HepG2 (cell line): ENCODE data around the gene CCDC126. TPM values are rescaled to one million over a fixed set of nuclear protein-coding genes. Genes with fewer than 3 reads are reported as not detected.
A peak's percentile ranks its signal among the peaks of the same experiment; 100 is the strongest.

ENCODE experiments used
- ATM ChIP-seq: fragments of 450-650 bp; IDR thresholded peaks from 2 replicates; pipeline ENCODE4 v1.7.1; 2017; ENCODE audit warnings: mild to moderate bottlenecking, borderline replicate concordance
- BHLHE40 ChIP-seq: IDR thresholded peaks from 2 replicates; pipeline ENCODE4 v1.6.1; 2011; ENCODE audit warnings: low read length, improper control_type of control experiment
- ETS1 ChIP-seq: sonication (generic); formaldehyde crosslinking; IDR thresholded peaks from 2 replicates; pipeline ENCODE4 v1.4.0; 2020; ENCODE audit warnings: missing genetic modification reagents
- FOXM1 ChIP-seq: sonication (generic); formaldehyde crosslinking; IDR thresholded peaks from 2 replicates; pipeline ENCODE4 v1.5.0; 2020; ENCODE audit warnings: missing genetic modification reagents
- KDM5A ChIP-seq: fragments of 200-600 bp; sonication (generic); IDR thresholded peaks from 2 replicates; pipeline ENCODE4 v1.7.0; 2018; ENCODE audit warnings: antibody characterized with exemption, mild to moderate bottlenecking, low read length, borderline replicate concordance
- MNT ChIP-seq: fragments of 450-650 bp; IDR thresholded peaks from 2 replicates; pipeline ENCODE4 v1.6.1; 2016
- PATZ1 ChIP-seq: sonication (generic); formaldehyde crosslinking; IDR thresholded peaks from 2 replicates; pipeline ENCODE4 v1.4.0; 2020; ENCODE audit warnings: missing genetic modification reagents
- RARG ChIP-seq: sonication (generic); formaldehyde crosslinking; IDR thresholded peaks from 2 replicates; pipeline ENCODE4 v1.4.0; 2020; ENCODE audit warnings: low read depth, mild to moderate bottlenecking, missing genetic modification reagents
- SALL2 ChIP-seq: sonication (generic); formaldehyde crosslinking; IDR thresholded peaks from 2 replicates; pipeline ENCODE4 v1.8.1; 2023; ENCODE audit warnings: mild to moderate bottlenecking, missing genetic modification reagents, inconsistent platforms
- SRSF9 ChIP-seq: fragments of 200-400 bp; formaldehyde crosslinking; IDR thresholded peaks from 2 replicates; pipeline ENCODE4 v1.6.1; 2018; ENCODE audit warnings: borderline replicate concordance, mild to moderate bottlenecking, low read depth, low read length; ENCODE audit not compliant: insufficient read depth, poor library complexity, severe bottlenecking
- TBX2 ChIP-seq: sonication (generic); formaldehyde crosslinking; IDR thresholded peaks from 2 replicates; pipeline ENCODE4 v1.5.0; 2020; ENCODE audit warnings: missing genetic modification reagents, mild to moderate bottlenecking, borderline replicate concordance
- TBX3 ChIP-seq: fragments of 450-650 bp; IDR thresholded peaks from 2 replicates; pipeline ENCODE4 v1.6.1; 2017; ENCODE audit warnings: antibody characterized with exemption, mild to moderate bottlenecking, inconsistent platforms, borderline replicate concordance
- ZNF230 ChIP-seq: sonication (generic); formaldehyde crosslinking; IDR thresholded peaks from 2 replicates; pipeline ENCODE4 v1.4.0; 2020; ENCODE audit warnings: mild to moderate bottlenecking, missing genetic modification reagents
- ZNF281 ChIP-seq: sonication (generic); formaldehyde crosslinking; IDR thresholded peaks from 2 replicates; pipeline ENCODE4 v1.4.0; 2020; ENCODE audit warnings: missing genetic modification reagents, borderline replicate concordance
- ZNF432 ChIP-seq: sonication (generic); formaldehyde crosslinking; IDR thresholded peaks from 2 replicates; pipeline ENCODE4 v1.5.0; 2020; ENCODE audit warnings: missing genetic modification reagents, mild to moderate bottlenecking, borderline replicate concordance
- ZNF460 ChIP-seq: sonication (generic); formaldehyde crosslinking; IDR thresholded peaks from 2 replicates; pipeline ENCODE4 v1.5.1; 2020; ENCODE audit warnings: missing genetic modification reagents, mild to moderate bottlenecking, borderline replicate concordance
- ZNF512 ChIP-seq: sonication (generic); formaldehyde crosslinking; IDR thresholded peaks from 2 replicates; pipeline ENCODE4 v1.4.0; 2020; ENCODE audit warnings: mild to moderate bottlenecking, missing genetic modification reagents
- ZNF577 ChIP-seq: sonication (generic); formaldehyde crosslinking; IDR thresholded peaks from 2 replicates; pipeline ENCODE4 v1.4.0; 2020; ENCODE audit warnings: mild to moderate bottlenecking, low read depth, missing genetic modification reagents, borderline replicate concordance
- ZNF619 ChIP-seq: sonication (generic); formaldehyde crosslinking; IDR thresholded peaks from 2 replicates; pipeline ENCODE4 v1.4.0; 2020; ENCODE audit warnings: mild to moderate bottlenecking, missing genetic modification reagents
- ZNF766 ChIP-seq: sonication (generic); formaldehyde crosslinking; IDR thresholded peaks from 2 replicates; pipeline ENCODE4 v1.5.0; 2020; ENCODE audit warnings: missing genetic modification reagents, borderline replicate concordance
- ZSCAN25 ChIP-seq: sonication (generic); formaldehyde crosslinking; IDR thresholded peaks from 2 replicates; pipeline ENCODE4 v1.8.0; 2022; ENCODE audit warnings: mild to moderate bottlenecking, missing genetic modification reagents
- polyA plus RNA-seq, 8 experiments: library from polyadenylated mRNA; depleted of rRNA in 3 of 8; stranded (reverse) in 7 of 8; unstranded in 1 of 8; fragments of >200 nt; fragmentation: Illumina TruSeq in 4 of 8; extraction: Trizol in 4 of 8; gene quantifications; 2 replicates each; pipeline versions ENCODE4 v1.2.1 to v1.2.3, GENCODE V29; 2011 to 2016; ENCODE audit warnings: low read depth in 4 of 8, missing spikeins in 1 of 8, mixed read lengths in 1 of 8; ENCODE audit not compliant: insufficient read depth in 1 of 8
- total RNA-seq, 5 experiments: library from RNA; depleted of rRNA; stranded (reverse); fragments of >200 nt; fragmentation: Illumina TruSeq; extraction: Trizol; gene quantifications; 2 replicates each; pipeline ENCODE4 v1.2.3, GENCODE V29; 2016; ENCODE audit warnings: low read depth in 1 of 5

CCDC126 gene
- total and polyA plus RNA-seq, 2 of the 13 experiments (the other 11 are each of a cell fraction or from before 2014, with no cell fraction given), result 3.5 to 9.3 TPM

- no peak for TF ChIP-seq ZNF512 (CRISPR knock-in tag)
- TF ChIP-seq PATZ1, result peak; percentile 44; the same call in 1 of the 2 replicates
- no peak for TF ChIP-seq RARG (CRISPR knock-in tag)
- no peak for TF ChIP-seq ZNF577 (CRISPR knock-in tag)
- no peak for TF ChIP-seq FOXM1 (CRISPR knock-in tag)
- TF ChIP-seq ZNF619, result no peak
- no peak for TF ChIP-seq SALL2 (CRISPR knock-in tag)
- no peak for TF ChIP-seq BHLHE40
- peak; percentile 82 for TF ChIP-seq TBX3
- TF ChIP-seq ETS1 (CRISPR knock-in tag), result no peak
- TF ChIP-seq KDM5A, result no peak
- TF ChIP-seq TBX2 (CRISPR knock-in tag), result peak; percentile 90
- TF ChIP-seq ZNF460 (CRISPR knock-in tag), result no peak
- no peak for TF ChIP-seq ZNF281 (CRISPR knock-in tag)
- TF ChIP-seq ZSCAN25 (CRISPR knock-in tag), result peak; percentile 82
- TF ChIP-seq ZNF432 (CRISPR knock-in tag), result no peak
- TF ChIP-seq SRSF9, result no peak
- no peak for TF ChIP-seq MNT
- no peak for TF ChIP-seq ATM
- TF ChIP-seq ZNF230 (CRISPR knock-in tag), result no peak
- TF ChIP-seq ZNF766 (CRISPR knock-in tag), result no peak
Measured at GRCh38 chr7:23628370-23628769, 31.2 kb downstream of the CCDC126 start (continued).
